Fibroblast of mammary gland (primary cell): Measurements from ENCODE around the gene SH3BP5.

ENCODE experiments used
- DNase-seq: peaks from one replicate; pipeline ENCODE4 v3.0.0-alpha.2; 2010; ENCODE audit warnings: low read depth
- H3K4me3 ChIP-seq: 2 replicates; pipeline ENCODE4 v1.5.1; 2011; ENCODE audit warnings: low read depth, mild to moderate bottlenecking, low read length, moderate library complexity; ENCODE audit not compliant: control insufficient read depth
- CTCF ChIP-seq: conservative IDR thresholded peaks from 2 replicates; pipeline ENCODE4 v1.5.1; 2011; ENCODE audit warnings: low read depth, low read length, inconsistent platforms; ENCODE audit not compliant: control insufficient read depth, insufficient read depth

The SH3BP5 gene

DNA sequence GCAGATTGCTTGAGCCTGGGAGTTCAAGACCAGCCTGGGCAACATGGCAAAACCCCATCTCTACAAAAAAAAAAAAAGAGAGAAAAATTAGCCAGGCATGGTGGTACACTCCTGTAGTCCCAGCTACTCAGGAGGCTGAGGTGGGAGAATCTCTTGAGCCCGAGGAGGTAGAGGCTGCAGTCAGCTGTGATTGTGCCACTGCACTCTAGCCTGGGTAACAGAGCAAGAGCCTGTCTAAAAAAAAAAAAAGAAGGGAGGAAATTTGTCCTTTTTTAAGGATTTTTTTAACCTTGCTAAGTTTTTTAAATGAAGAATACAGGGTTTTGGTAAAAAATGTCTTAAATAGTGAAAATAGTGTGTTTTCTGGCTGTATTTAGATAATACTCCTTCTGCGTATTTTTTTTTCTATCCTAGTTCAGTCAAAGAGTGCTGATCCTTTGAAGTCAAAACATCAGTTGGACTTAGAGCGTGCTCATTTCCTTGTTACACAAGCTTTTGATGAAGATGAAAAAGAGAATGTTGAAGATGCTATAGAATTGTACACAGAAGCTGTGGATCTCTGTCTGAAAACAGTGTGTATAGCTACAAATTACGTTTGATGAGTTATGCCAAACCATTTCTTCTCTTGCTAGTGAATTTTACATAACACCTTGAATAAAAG, 115.2 kb downstream of the SH3BP5 start:
- no peak for DNase-seq
- no peak for TF ChIP-seq CTCF
- no peak overlapping the region for H3K4me3 ChIP-seq

DNA sequence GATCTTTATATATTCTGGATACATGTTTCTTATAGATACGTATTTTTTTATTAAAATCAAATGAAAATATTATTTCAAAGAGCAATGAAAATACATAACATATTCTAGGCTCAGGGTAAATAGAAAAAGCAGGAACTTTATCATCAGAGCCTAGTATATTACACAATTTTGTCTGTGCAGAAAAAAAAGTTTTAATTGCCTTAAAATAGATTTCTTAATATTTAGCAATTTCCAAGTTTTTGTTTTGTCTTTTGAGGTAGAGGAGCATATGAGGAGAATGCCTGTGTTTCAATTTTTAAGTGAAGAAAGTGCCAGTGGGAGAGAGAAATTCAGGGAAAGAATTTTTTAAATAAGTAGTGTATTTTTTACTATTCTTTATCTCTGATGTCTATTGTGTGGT, 115.9 kb downstream of the SH3BP5 start:
- no peak overlapping the region for H3K4me3 ChIP-seq
- no peak for TF ChIP-seq CTCF
- no peak for DNase-seq

DNA sequence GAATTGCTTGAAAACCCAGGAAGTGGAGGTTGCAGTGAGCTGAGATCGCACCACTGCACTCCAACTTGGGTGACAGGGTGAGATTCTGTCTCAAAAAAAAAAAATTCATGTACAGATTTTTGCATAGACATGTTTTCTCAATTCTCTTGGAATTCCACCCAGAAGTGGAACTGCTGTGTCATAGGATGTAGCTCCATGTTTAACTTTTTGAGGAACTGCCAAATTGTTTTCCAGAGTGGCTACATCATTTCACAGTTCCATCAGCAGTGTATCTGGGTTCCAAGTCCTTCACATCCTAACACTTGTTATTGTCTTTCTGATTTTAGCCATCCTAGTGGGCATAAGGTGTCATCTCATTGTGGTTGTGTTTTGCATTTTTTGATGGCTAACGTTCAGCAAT, 116.4 kb downstream of the SH3BP5 start:
- no peak for TF ChIP-seq CTCF
- no peak overlapping the region for H3K4me3 ChIP-seq
- peak; percentile 52 for DNase-seq

DNA sequence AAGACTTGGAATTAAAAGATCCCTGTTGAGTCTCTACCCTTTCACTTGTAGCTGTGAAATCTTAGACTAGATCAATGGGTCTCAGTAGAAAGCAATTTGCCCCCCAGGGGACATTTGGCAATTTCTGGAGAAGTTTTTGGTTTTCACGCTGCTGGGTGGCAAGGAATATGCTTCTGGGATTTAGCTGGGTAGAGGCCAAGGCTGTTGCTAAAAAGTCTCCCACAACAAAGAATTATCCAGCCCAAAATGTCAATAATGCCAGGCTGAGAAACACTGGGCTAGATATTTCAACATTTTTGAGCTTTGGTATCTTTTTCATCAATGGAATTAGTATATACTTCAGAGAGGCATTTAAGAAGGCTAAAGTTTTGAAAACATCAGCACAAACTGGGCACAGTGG, 117.6 kb downstream of the SH3BP5 start:
- H3K4me3 ChIP-seq = no peak overlapping the region
- DNase-seq = no peak
- TF ChIP-seq CTCF = no peak

DNA sequence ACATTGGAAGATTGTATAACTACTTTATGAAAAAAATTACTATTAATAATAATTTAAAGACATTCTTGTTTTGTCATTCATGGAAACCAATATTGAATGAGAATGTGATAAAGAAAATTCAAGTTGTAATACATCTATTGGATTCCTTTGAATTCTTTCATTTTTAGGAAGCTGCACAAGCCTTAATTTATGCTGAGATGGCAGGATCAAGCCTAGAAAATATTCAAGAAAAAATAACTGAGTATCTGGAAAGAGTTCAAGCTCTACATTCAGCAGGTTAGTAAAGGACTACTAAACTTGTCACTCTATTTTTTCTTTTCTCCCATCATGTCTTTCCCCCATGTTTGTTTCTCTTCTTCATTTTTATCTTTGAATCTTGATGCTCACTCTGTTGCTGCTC, 120.4 kb downstream of the SH3BP5 start:
- no peak overlapping the region for H3K4me3 ChIP-seq
- DNase-seq = no peak
- no peak for TF ChIP-seq CTCF

- H3K4me3 ChIP-seq = peak overlapping the region; percentile 90
- TF ChIP-seq CTCF = no peak
- peak; percentile 19 for DNase-seq
Observed at GRCh38 chr3:15207836-15208504, 124.4 kb downstream of the SH3BP5 start.
